CD14-positive monocyte (primary cell): ENCODE results near the gene SMIM7. TPM values are rescaled to one million over a fixed set of nuclear protein-coding genes. Genes with fewer than 3 reads are reported as not detected.

Source experiments
- DNase-seq, 3 donors: peaks; one replicate each; pipeline ENCODE4 v3.0.0-alpha.2; 2011 to 2022
- H2AFZ ChIP-seq: 2 replicates; pipeline ENCODE4 v1.6.0; 2012; ENCODE audit warnings: mild to moderate bottlenecking, low read depth, low read length, inconsistent platforms; ENCODE audit not compliant: insufficient read depth, poor library complexity, severe bottlenecking
- H3K27ac ChIP-seq, 2 donors: 1 replicate in 1 of 2; 2 replicates in 1 of 2; pipeline ENCODE4 v1.5.1; 2012 to 2013; ENCODE audit warnings: low read length in 2 of 2, control low read depth in 1 of 2, inconsistent platforms in 1 of 2, low read depth in 1 of 2, mild to moderate bottlenecking in 1 of 2
- H3K27me3 ChIP-seq, 2 donors: one replicate each; pipeline versions ENCODE4 v1.6.0 to v1.6.1; 2011 to 2013; ENCODE audit warnings: low read length in 2 of 2; ENCODE audit not compliant: control insufficient read depth in 2 of 2, insufficient read depth in 2 of 2
- H3K36me3 ChIP-seq, 2 donors: replicated peaks in 1 of 2; 1 replicate in 1 of 2; 2 replicates in 1 of 2; pipeline versions ENCODE4 v1.5.1 to v1.6.1; 2012 to 2013; ENCODE audit warnings: low read length in 2 of 2, control low read depth in 1 of 2, inconsistent platforms in 1 of 2, mild to moderate bottlenecking in 1 of 2; ENCODE audit not compliant: insufficient read depth in 2 of 2, control insufficient read depth in 1 of 2
- H3K4me1 ChIP-seq, 2 donors: 1 replicate in 1 of 2; 2 replicates in 1 of 2; pipeline versions ENCODE4 v1.5.1 to v1.6.1; 2012 to 2013; ENCODE audit warnings: low read length in 2 of 2, control low read depth in 1 of 2, inconsistent platforms in 1 of 2, mild to moderate bottlenecking in 1 of 2, moderate library complexity in 1 of 2; ENCODE audit not compliant: insufficient read depth in 2 of 2, control insufficient read depth in 1 of 2
- H3K4me2 ChIP-seq: replicated peaks from 2 replicates; pipeline ENCODE3; 2012; ENCODE audit warnings: low read length, moderate library complexity, mild to moderate bottlenecking; ENCODE audit not compliant: poor library complexity, severe bottlenecking; ENCODE audit errors: extremely low read depth
- H3K4me3 ChIP-seq, 3 experiments: fragments of 200-600 bp in 1 of 3; sonication (generic) in 1 of 3; replicated peaks in 1 of 3; 1 replicate in 2 of 3; 2 replicates in 1 of 3; pipeline ENCODE4 v1.5.1; 2011 to 2013; ENCODE audit warnings: low read length in 3 of 3, mild to moderate bottlenecking in 3 of 3, control low read depth in 2 of 3, low read depth in 2 of 3, inconsistent platforms in 1 of 3, moderate library complexity in 1 of 3
- H3K79me2 ChIP-seq: 2 replicates; pipeline ENCODE4 v1.6.0; 2012; ENCODE audit warnings: mild to moderate bottlenecking, control low read depth, inconsistent platforms, low read length, moderate library complexity; ENCODE audit not compliant: insufficient read depth
- H3K9ac ChIP-seq: 2 replicates; pipeline ENCODE4 v1.6.0; 2017; ENCODE audit warnings: low read length, mild to moderate bottlenecking; ENCODE audit not compliant: insufficient read depth, poor library complexity, severe bottlenecking
- H3K9me3 ChIP-seq, 2 donors: replicated peaks in 1 of 2; 1 replicate in 1 of 2; 2 replicates in 1 of 2; pipeline versions ENCODE4 v1.5.1 to v1.6.1; 2012 to 2013; ENCODE audit warnings: low read length in 2 of 2, control low read depth in 1 of 2; ENCODE audit not compliant: control insufficient read depth in 1 of 2, insufficient read depth in 1 of 2
- H4K20me1 ChIP-seq: 2 replicates; pipeline ENCODE4 v1.6.0; 2012; ENCODE audit warnings: mild to moderate bottlenecking, low read length, control low read depth, moderate library complexity; ENCODE audit not compliant: insufficient read depth
- H3K27ac Mint-ChIP-seq, 7 donors: one replicate each; pipeline ENCODE4 v1.8.0; 2020; ENCODE audit warnings: mild to moderate bottlenecking in 7 of 7, mixed read lengths in 7 of 7, moderate library complexity in 6 of 7, inconsistent platforms in 2 of 7
- H3K27me3 Mint-ChIP-seq, 3 donors: one replicate each; pipeline ENCODE4 v1.8.0; 2021 to 2022; ENCODE audit warnings: low read depth in 3 of 3, mild to moderate bottlenecking in 3 of 3, mixed read lengths in 3 of 3, moderate library complexity in 3 of 3, inconsistent platforms in 1 of 3
- H3K36me3 Mint-ChIP-seq, 2 donors: one replicate each; pipeline ENCODE4 v1.8.0; 2020; ENCODE audit warnings: mixed read lengths in 2 of 2, inconsistent platforms in 1 of 2, mild to moderate bottlenecking in 1 of 2
- H3K4me1 Mint-ChIP-seq: one replicate; pipeline ENCODE4 v1.8.0; 2020; ENCODE audit warnings: mild to moderate bottlenecking, mixed read lengths
- H3K4me3 Mint-ChIP-seq, 2 donors: one replicate each; pipeline ENCODE4 v1.8.0; 2020; ENCODE audit warnings: mild to moderate bottlenecking in 2 of 2, mixed read lengths in 2 of 2, moderate library complexity in 1 of 2
- H3K9me3 Mint-ChIP-seq, 7 donors: one replicate each; pipeline ENCODE4 v1.8.0; 2020 to 2022; ENCODE audit warnings: mixed read lengths in 7 of 7, mild to moderate bottlenecking in 6 of 7, moderate library complexity in 6 of 7, inconsistent platforms in 2 of 7
- WGBS: methylation state at CpG from one replicate; pipeline ENCODE4 v1.1.5; 2013; ENCODE audit warnings: missing lambda C conversion rate; ENCODE audit not compliant: insufficient coverage; 5-methylcytosine and 5-hydroxymethylcytosine counted together
- intact Hi-C, 2 donors: fragments of 100-400 bp; cut with micrococcal nuclease; formaldehyde crosslinking; loops; one replicate each; pipeline versions ENCODE4 v1.15.0 to v1.15.1; 2023
- polyA plus RNA-seq, 3 donors: library from polyadenylated mRNA; depleted of rRNA in 1 of 3; unstranded in 2 of 3; stranded (reverse) in 1 of 3; fragments of 300-500 nt in 2 of 3; fragments of >200 nt in 1 of 3; fragmentation: Illumina TruSeq in 2 of 3; gene quantifications; 1 replicate in 2 of 3; 2 replicates in 1 of 3; pipeline ENCODE4 v1.2.3, GENCODE V29; 2012 to 2021
- TF ChIP-seq, protein P1 (sequence below): fragments of 200-600 bp; IDR thresholded peaks from one replicate; pipeline ENCODE4 v1.8.0; 2022; ENCODE audit warnings: antibody characterized with exemption, mild to moderate bottlenecking

Gene SMIM7
- polyA plus RNA-seq, 3 donors, result 65.5 to 91.7 (median 86.7) TPM

DNA sequence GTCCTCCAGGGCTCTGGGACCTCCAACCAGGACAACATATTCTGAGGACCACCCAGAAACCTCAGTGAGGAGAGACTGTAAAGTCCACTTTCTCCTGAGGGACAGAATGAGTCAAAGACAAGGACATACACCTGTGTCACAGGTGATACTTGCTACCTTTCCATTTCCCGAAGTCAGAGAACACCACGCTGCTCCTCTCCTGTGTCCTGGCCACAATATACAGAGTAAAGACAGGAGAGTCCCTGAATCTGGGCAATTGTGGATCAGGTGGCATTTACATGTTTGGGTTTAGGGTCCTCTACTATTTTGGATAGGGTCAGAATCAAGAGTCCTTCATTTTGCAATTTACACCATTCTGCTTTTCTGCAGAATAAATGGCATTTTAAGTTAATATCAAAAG, 36.9 kb downstream of the SMIM7 start:
- DNase-seq, result no peak
- 100% methylated on average over 2 of the region's 2 CpGs for WGBS
- Histone ChIP-seq H2AFZ (no peak overlapping the region), H3K27ac (no peak overlapping the region), H3K4me3 (no peak overlapping the region), H3K27me3 (no peaks in the 10 kb centered on the region), H3K4me2 (no peak overlapping the region), H3K9me3 (no peaks in the 10 kb centered on the region), H3K9ac (no peak overlapping the region), H3K36me3 (peaks cover 17 to 51% of the 10 kb centered on the region in 2 donors), H4K20me1 (peaks cover 96% of the 10 kb centered on the region), H3K4me1 (peaks cover 13 to 25% of the 10 kb centered on the region in 2 donors), H3K79me2 (peaks cover 98% of the 10 kb centered on the region)
- intact Hi-C loops, result no loop called here
- Mint-ChIP-seq H3K27me3 (no peaks in the 10 kb centered on the region), H3K36me3 (peaks cover 23 to 35% of the 10 kb centered on the region in 2 donors), H3K27ac (no peak overlapping the region), H3K9me3 (no peaks in the 10 kb centered on the region), H3K4me1 (peaks cover 35% of the 10 kb centered on the region), H3K4me3 (no peak overlapping the region)
- TF ChIP-seq, protein P1, sequence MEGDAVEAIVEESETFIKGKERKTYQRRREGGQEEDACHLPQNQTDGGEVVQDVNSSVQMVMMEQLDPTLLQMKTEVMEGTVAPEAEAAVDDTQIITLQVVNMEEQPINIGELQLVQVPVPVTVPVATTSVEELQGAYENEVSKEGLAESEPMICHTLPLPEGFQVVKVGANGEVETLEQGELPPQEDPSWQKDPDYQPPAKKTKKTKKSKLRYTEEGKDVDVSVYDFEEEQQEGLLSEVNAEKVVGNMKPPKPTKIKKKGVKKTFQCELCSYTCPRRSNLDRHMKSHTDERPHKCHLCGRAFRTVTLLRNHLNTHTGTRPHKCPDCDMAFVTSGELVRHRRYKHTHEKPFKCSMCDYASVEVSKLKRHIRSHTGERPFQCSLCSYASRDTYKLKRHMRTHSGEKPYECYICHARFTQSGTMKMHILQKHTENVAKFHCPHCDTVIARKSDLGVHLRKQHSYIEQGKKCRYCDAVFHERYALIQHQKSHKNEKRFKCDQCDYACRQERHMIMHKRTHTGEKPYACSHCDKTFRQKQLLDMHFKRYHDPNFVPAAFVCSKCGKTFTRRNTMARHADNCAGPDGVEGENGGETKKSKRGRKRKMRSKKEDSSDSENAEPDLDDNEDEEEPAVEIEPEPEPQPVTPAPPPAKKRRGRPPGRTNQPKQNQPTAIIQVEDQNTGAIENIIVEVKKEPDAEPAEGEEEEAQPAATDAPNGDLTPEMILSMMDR, result no peak

DNA sequence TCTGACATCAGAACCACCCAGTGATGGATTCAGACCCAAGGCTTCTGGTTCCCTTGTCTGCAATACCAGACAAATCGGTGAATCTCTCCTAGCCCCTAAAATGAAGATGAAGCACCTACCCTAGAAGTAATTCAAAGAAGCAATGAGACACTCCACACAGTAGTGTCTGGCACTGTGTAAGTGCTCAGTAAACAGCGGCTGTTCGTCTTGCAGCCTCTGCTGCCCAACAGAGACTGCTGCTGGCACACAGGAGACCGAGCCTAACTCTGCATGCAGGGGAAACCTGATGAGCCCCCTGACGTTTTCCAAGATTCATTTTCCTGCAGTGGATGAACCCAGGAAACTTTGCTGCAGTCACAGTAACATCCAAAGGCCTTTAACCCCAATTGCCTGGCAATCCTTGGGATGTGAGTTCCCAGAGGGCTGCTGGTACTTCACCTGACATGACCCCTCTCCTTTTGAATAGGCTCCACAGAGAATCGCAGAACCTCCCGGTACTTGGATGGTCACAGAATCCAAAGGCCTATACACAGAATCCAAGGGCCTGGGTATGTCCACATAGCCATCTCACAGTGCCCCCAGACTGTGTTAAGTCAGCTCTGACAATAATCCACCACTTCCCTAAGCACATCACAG, 38.7 kb downstream of the SMIM7 start:
- 100% methylated on average over 6 of the region's 7 CpGs for WGBS
- peaks cover 4 to 12% of the 10 kb centered on the region in 2 donors for H3K4me1 ChIP-seq
- H3K27ac Mint-ChIP-seq, result peak overlapping the region in 3 of 7 donors; percentile 17 to 42 (median 40)
- no peak for DNase-seq
- peak overlapping the region in 1 of 2 donors; percentile 8 for H3K27ac ChIP-seq
- H4K20me1 ChIP-seq, result peaks cover 100% of the 10 kb centered on the region
- H3K27me3 Mint-ChIP-seq, result no peaks in the 10 kb centered on the region
- H3K4me2 ChIP-seq, result no peak overlapping the region
- peaks cover 26 to 35% of the 10 kb centered on the region in 2 donors for H3K36me3 Mint-ChIP-seq
- H3K4me3 Mint-ChIP-seq, result no peak overlapping the region
- peaks cover 39% of the 10 kb centered on the region for H3K4me1 Mint-ChIP-seq
- H3K9me3 ChIP-seq, result no peaks in the 10 kb centered on the region
- intact Hi-C loops, result no loop called here
- H3K9me3 Mint-ChIP-seq, result no peaks in the 10 kb centered on the region
- no peak overlapping the region for H3K9ac ChIP-seq
- peaks cover 17 to 51% of the 10 kb centered on the region in 2 donors for H3K36me3 ChIP-seq
- H3K79me2 ChIP-seq, result peaks cover 100% of the 10 kb centered on the region
- H3K27me3 ChIP-seq, result no peaks in the 10 kb centered on the region
- no peak overlapping the region for H2AFZ ChIP-seq
- no peak overlapping the region for H3K4me3 ChIP-seq
- TF ChIP-seq, protein P1, result no peak
